Measurements from ENCODE around the gene ANP32E. TPM values are rescaled to one million over a fixed set of nuclear protein-coding genes. Genes with fewer than 3 reads are reported as not detected.

Gene ANP32E
- total and polyA plus RNA-seq, 2 of the 13 experiments (the other 11 are each of a cell fraction or from before 2014, with no cell fraction given): 10.3 to 53.0 TPM

DNA sequence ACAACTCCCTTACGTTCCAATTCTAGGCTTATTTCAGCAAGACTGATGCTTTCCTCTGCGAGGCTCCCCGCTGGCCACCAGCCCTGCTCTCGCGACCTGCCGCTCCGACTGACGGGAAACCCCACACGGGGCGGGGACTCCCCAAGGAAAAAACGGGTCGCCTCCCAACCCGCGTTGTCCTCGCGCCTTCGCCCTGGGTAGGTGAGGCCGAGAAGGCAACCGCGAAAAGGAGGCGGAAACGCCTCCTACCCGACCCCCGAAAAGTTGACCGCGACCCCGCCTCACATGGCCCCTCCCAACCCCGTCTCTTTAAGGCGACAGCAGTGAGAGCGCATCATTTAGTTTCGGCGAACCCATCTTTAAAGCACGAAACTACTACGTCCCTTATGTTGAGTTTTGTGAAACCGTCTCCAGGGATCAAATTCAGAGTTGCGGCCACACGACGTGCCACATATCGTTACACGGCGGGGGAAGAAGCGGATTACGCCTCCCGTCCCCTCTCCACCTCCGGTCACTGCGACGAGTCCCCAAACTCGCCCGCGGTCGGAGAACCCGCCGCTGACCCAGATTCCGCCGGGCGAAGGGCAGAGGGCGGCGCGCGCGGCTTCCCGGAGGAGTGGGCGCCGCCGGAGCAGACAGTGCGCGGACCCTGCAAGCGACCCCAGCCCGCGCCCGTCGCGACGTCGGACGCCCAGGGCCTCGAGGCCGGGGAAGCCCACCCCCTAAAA, 1.2 kb downstream of the ANP32E start (continued):
- TF ChIP-seq NR3C1 (CRISPR knock-in tag; IDR thresholded peaks at IDR 0.05) (no peak), ZBTB1 (CRISPR knock-in tag; IDR thresholded peaks at IDR 0.05; ENCODE audit: borderline replicate concordance) (no peak), ZNF746 (CRISPR knock-in tag; IDR thresholded peaks at IDR 0.05) (peak; percentile 16; the same call in 1 of the 2 replicates), ZNF672 (CRISPR knock-in tag; IDR thresholded peaks at IDR 0.05) (no peak), ZFP36L1 (CRISPR knock-in tag; IDR thresholded peaks at IDR 0.05) (0 out of 2 replicates have a peak, but pooled peaks have one; percentile 31), HHEX (CRISPR knock-in tag; IDR thresholded peaks at IDR 0.05) (no peak), ZEB1 (IDR thresholded peaks at IDR 0.05; ENCODE audit: insufficient replicate concordance, low read depth) (no peak), ZSCAN12 (CRISPR knock-in tag; IDR thresholded peaks at IDR 0.05) (no peak), ZNF720 (CRISPR knock-in tag; IDR thresholded peaks at IDR 0.05) (no peak), FOXP1 (IDR thresholded peaks at IDR 0.05) (no peak), FOXP1 (CRISPR knock-in tag; IDR thresholded peaks at IDR 0.05) (no peak), RNF2 (conservative IDR thresholded peaks at IDR 0.05; ENCODE audit: low read depth) (no peak), RBAK (CRISPR knock-in tag; IDR thresholded peaks at IDR 0.05) (no peak), SRSF1 (optimal IDR thresholded peaks at IDR 0.05; ENCODE audit: low read depth, low read length) (no peak), XBP1 (CRISPR knock-in tag; IDR thresholded peaks at IDR 0.05) (no peak), CEBPB (IDR thresholded peaks at IDR 0.05; ENCODE audit: borderline replicate concordance, low read depth, low read length) (no peak), HIVEP1 (CRISPR knock-in tag; IDR thresholded peaks at IDR 0.05) (peak; percentile 95), AKAP8 (CRISPR knock-in tag; IDR thresholded peaks at IDR 0.05) (0 out of 2 replicates have a peak, but pooled peaks have one; percentile 36), FOXK1 (CRISPR knock-in tag; IDR thresholded peaks at IDR 0.05; ENCODE audit: borderline replicate concordance, low read depth) (no peak), ZNF709 (CRISPR knock-in tag; IDR thresholded peaks at IDR 0.05) (no peak), SIN3A (IDR thresholded peaks at IDR 0.05; ENCODE audit: borderline replicate concordance, low read depth, low read length) (peak; percentile 63; the same call in 1 of the 2 replicates)
- TF ChIP-seq, protein P1, sequence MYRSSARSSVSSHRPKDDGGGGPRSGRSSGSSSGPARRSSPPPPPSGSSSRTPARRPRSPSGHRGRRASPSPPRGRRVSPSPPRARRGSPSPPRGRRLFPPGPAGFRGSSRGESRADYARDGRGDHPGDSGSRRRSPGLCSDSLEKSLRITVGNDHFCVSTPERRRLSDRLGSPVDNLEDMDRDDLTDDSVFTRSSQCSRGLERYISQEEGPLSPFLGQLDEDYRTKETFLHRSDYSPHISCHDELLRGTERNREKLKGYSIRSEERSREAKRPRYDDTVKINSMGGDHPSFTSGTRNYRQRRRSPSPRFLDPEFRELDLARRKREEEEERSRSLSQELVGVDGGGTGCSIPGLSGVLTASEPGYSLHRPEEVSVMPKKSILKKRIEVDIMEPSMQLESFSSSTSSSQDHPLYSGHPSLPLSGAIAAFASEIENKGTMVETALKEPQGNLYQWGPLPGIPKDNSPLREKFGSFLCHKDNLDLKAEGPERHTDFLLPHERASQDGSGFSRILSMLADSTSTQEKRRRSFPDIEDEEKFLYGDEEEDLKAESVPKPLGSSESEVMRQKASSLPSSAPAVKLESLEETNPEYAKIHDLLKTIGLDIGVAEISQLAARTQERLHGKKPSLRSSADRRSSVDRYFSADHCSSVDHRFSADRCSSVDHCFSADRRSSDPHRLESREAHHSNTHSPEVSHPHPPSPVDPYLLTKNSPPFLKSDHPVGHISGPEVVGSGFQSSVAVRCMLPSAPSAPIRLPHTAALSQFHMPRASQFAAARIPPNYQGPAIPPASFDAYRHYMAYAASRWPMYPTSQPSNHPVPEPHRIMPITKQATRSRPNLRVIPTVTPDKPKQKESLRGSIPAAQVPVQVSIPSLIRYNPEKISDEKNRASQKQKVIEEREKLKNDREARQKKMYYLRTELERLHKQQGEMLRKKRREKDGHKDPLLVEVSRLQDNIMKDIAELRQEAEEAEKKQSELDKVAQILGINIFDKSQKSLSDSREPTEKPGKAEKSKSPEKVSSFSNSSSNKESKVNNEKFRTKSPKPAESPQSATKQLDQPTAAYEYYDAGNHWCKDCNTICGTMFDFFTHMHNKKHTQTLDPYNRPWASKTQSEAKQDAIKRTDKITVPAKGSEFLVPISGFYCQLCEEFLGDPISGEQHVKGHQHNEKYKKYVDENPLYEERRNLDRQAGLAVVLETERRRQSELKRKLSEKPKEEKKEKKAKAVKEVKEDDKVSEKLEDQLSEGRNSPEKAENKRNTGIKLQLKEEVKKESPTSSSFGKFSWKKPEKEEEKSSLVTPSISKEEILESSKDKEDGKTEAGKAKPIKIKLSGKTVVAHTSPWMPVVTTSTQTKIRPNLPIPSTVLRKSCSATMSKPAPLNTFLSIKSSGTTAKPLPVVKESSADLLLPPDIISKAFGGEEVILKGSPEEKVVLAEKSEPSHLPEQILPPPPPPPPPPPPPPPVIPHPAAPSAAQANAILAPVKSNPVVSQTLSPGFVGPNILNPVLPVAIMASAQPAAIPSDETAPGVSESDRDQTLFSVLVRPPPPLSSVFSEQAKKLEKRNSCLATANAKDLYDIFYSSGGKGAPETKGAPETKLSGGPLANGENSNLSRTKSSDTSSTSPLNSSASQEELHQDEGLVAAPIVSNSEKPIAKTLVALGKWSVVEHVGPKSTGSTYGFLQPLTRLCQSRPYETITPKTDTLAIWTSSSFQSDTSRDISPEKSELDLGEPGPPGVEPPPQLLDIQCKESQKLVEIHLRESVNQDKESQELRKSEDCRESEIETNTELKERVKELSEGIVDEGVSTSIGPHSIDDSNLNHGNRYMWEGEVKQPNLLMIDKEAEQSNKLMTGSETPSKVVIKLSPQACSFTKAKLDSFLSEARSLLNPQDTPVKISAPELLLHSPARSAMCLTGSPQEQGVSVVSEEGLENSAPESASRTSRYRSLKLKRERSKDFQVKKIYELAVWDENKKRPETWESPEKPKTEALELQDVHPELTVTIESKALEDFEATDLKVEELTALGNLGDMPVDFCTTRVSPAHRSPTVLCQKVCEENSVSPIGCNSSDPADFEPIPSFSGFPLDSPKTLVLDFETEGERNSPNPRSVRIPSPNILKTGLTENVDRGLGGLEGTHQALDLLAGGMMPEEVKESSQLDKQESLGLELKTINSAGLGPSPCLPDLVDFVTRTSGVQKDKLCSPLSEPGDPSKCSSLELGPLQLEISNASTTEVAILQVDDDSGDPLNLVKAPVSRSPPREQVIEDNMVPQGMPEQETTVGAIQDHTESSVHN (CRISPR knock-in tag; IDR thresholded peaks at IDR 0.05): no peak
- TF ChIP-seq, protein P2, sequence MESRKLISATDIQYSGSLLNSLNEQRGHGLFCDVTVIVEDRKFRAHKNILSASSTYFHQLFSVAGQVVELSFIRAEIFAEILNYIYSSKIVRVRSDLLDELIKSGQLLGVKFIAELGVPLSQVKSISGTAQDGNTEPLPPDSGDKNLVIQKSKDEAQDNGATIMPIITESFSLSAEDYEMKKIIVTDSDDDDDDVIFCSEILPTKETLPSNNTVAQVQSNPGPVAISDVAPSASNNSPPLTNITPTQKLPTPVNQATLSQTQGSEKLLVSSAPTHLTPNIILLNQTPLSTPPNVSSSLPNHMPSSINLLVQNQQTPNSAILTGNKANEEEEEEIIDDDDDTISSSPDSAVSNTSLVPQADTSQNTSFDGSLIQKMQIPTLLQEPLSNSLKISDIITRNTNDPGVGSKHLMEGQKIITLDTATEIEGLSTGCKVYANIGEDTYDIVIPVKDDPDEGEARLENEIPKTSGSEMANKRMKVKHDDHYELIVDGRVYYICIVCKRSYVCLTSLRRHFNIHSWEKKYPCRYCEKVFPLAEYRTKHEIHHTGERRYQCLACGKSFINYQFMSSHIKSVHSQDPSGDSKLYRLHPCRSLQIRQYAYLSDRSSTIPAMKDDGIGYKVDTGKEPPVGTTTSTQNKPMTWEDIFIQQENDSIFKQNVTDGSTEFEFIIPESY (CRISPR knock-in tag; IDR thresholded peaks at IDR 0.05): no peak
